Bronchial epithelial cell (primary cell): ENCODE results near the gene METTL23. TPM values are rescaled to one million over a fixed set of nuclear protein-coding genes. Genes with fewer than 3 reads are reported as not detected.

Experiments used
- DNase-seq: peaks from one replicate; pipeline ENCODE4 v3.0.0-alpha.2; 2010; ENCODE audit warnings: low read depth
- FAIRE-seq: peaks from 2 replicates; lab custom pipeline; 2011; peaks lifted over from hg19 to GRCh38; lab: Jason Lieb, UNC
- H3K27me3 ChIP-seq: 2 replicates; pipeline ENCODE4 v1.5.1; 2011; ENCODE audit warnings: low read length; ENCODE audit not compliant: control insufficient read depth, insufficient read depth
- H3K36me3 ChIP-seq: 2 replicates; pipeline ENCODE4 v1.5.1; 2011; ENCODE audit warnings: low read length; ENCODE audit not compliant: control insufficient read depth, insufficient read depth
- H3K4me3 ChIP-seq: 2 replicates; pipeline ENCODE4 v1.5.1; 2011; ENCODE audit warnings: mild to moderate bottlenecking, low read depth, low read length, control low read depth
- total RNA-seq: library from RNA; depleted of rRNA; stranded (reverse); fragments of >200 nt; gene quantifications from 2 replicates; pipeline ENCODE4 v1.2.1, GENCODE V29; 2014
- TF ChIP-seq, protein P1 (sequence below): IDR thresholded peaks from 2 replicates; pipeline ENCODE4 v1.5.1; 2011; ENCODE audit warnings: mild to moderate bottlenecking, moderate library complexity, low read length, control low read depth, inconsistent platforms; ENCODE audit not compliant: insufficient read depth, severe bottlenecking

The METTL23 gene
- total RNA-seq, 1 donor from 2014 or later, result 18.7 TPM

DNA sequence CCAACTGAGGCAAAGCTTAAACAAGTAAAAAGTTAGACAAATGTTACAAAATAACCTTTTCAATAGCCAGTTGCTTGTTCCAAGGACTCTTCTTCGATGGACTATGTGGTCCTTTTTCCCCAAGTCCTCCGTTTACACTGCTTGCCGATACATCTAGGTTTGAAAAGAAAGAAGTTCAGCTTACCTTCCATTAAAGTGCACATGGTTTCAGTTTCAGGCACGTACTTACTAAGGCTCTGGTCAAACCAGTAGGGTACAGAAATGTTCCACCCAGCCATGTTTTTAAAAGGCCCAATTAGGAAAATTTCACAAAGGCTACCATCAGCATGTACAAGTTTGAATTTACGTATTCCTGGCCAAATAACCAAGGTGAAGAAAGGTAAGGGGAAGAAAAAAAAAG is 8.4 kb downstream of the METTL23 start:
- H3K36me3 ChIP-seq, result peaks cover 9% of the 10 kb centered on the region
- TF ChIP-seq, protein P1, sequence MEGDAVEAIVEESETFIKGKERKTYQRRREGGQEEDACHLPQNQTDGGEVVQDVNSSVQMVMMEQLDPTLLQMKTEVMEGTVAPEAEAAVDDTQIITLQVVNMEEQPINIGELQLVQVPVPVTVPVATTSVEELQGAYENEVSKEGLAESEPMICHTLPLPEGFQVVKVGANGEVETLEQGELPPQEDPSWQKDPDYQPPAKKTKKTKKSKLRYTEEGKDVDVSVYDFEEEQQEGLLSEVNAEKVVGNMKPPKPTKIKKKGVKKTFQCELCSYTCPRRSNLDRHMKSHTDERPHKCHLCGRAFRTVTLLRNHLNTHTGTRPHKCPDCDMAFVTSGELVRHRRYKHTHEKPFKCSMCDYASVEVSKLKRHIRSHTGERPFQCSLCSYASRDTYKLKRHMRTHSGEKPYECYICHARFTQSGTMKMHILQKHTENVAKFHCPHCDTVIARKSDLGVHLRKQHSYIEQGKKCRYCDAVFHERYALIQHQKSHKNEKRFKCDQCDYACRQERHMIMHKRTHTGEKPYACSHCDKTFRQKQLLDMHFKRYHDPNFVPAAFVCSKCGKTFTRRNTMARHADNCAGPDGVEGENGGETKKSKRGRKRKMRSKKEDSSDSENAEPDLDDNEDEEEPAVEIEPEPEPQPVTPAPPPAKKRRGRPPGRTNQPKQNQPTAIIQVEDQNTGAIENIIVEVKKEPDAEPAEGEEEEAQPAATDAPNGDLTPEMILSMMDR, result no peak
- FAIRE-seq, result no peak
- H3K4me3 ChIP-seq, result peak overlapping the region; percentile 100
- DNase-seq, result peak; percentile 33
- no peaks in the 10 kb centered on the region for H3K27me3 ChIP-seq

DNA sequence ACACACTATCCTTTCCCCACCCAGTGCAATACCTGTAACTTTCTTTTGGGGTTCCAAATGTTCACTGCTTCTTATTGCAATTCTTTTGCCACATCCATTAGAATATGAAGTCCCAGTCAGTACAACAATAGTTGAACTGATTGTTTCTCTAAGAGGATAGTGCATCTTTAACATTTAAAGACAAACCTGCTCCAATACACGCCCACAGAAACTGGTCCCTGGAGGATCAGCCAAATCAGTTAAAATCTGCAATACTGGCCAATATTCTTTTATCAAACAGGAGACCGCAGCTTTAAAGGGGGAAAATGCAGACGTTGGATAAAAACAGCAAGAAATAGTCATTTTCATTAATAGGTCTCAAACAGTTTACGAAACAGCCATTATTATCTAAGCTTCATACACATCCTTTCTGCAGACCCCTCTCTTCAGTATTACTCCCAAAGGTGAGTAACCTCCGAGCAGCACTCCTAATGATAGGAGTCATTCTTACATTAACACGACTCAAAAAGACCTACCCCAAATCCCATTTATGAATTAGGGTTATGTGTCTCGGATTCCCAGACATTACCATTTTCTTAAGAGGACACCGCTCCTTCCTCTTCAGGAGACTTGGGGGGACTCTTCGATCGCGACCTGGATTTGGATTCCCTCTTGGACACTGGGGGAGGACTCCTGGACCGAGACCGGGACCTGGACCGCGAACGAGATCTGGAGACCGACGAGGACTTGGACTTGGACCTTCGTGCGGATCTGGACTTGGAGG is 9.1 kb downstream of the METTL23 start:
- H3K36me3 ChIP-seq, result peaks cover 9% of the 10 kb centered on the region
- TF ChIP-seq, protein P1, result no peak
- DNase-seq (no peak), FAIRE-seq (no peak)
- H3K4me3 ChIP-seq, result peak overlapping the region; percentile 100
- no peaks in the 10 kb centered on the region for H3K27me3 ChIP-seq

DNA sequence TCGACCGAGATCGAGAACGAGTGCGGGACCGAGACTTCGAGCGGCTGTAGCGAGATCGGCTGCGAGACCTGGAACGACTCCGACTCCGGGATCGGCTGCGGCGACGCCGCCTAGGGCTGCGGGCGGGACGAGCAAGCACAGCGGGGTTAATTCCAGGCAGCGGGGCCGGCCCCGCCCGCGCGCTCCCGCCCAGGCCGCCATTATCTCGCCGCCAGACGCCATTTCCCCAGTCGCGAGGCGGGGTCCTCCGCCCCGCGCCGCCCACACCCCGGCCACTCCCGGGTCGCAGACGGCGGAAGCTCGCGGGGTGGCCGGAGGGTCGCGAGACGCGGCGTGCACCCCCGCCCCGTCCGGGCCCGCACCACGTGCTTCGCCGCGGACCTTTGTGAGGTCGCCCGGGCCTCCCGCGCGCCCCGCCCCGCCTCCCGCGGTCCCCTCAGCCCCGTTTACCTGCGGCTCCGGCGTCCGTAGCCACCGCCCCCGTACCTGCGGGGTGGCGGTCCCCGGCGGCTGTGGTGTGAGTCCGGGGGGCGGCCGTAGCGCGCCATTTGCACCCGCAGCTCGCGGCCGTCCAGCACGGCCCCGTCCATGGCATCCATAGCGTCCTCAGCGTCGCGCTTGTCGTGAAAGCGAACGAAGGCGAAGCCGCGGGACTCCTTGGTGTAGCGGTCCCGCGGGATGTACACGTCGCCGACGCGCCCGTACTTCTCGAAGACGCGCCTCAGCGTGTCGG is 9.9 kb downstream of the METTL23 start:
- FAIRE-seq (no peak), DNase-seq (no peak)
- Histone ChIP-seq H3K4me3 (peak overlapping the region; percentile 100), H3K27me3 (no peaks in the 10 kb centered on the region), H3K36me3 (peaks cover 9% of the 10 kb centered on the region)
- TF ChIP-seq, protein P1, result peak; percentile 41

DNA sequence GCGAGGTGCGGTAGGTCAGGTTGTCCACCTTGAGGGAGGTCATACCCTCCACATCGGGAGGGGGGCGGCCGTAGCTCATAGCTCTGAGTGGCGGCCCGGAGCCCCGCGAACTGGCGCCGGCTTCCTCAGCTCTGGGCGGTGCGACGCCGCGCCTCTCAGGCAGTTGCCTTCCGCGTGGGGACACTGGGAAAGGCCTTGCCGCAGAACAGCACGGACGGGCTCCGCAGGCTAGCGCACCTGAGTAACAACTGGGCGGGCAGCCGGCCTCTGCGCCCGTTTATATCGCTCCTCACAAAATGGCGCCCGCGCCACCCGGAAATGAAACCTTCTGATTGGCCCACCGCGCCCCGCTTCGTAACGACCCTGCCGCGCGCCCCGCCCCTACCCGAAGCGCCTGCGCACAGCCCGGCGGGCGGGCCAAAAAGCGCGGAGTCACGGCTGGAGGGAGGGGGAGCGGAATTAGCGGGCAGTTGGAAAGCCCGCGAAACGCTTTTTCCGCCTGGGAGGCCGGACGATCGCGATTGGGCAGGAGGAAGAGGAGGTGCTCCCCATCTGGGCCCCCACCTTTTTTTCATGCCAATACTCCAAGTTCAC is 10.5 kb downstream of the METTL23 start, which contains the start of gene SRSF2:
TSS of gene SRSF2 (minus strand) at position 250 of the 594 bp plus-strand sequence. CDS start at position 79, 171 bp downstream.
- FAIRE-seq (no peak), DNase-seq (peak; percentile 90)
- Histone ChIP-seq H3K4me3 (peak within 1 kb of the TSS; percentile 100), H3K27me3 (no peaks in the 10 kb centered on the region), H3K36me3 (peaks cover 9% of the 10 kb centered on the region)
- TF ChIP-seq, protein P1, result no peak

DNA sequence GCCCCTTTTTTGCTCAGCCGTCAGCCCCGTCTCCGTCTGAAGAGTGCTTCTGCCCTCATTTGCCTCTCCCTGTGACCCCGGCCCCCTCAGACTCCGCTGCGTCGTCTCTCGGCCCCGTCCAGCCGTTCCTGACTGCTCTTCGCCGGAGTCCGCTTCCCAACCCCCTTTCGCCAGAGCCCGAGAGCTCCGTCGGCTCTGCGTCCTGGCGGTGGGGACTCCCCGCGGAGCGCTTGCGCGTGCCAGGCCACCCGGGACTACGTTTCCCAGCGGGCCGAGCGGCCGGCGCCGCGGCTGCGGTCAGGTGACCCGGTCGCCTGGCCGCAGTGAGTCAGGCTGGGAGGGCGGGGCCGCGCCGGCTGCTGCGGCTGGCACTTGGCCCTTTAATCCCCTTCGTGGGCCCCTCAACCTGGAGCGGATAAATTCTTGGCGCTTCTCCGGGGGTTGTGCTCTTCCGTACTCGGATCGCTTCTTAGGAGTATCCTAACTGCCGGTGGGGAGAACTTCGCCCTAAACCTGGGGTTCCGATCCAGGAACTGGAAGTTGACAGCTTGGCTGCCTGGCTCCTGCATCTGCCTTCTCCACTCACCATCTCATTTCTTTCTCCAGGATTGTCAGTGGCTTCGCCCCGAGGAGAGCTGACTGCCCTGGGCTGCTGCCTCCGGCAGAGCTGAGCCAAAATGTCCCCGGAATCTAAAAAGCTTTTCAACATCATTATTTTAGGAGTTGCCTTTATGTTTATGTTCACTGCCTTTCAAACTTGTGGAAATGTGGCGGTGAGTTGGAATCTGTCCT is 11.2 kb downstream of the METTL23 start, which contains the start of gene MFSD11:
TSS of gene MFSD11 (plus strand) at position 444 of the 792 bp plus-strand sequence. CDS start at position 678, 234 bp downstream.
- TF ChIP-seq, protein P1, result no peak
- Histone ChIP-seq H3K27me3 (no peaks in the 10 kb centered on the region), H3K4me3 (peak within 1 kb of the TSS; percentile 100), H3K36me3 (peaks cover 9% of the 10 kb centered on the region)
- DNase-seq (peak; percentile 85), FAIRE-seq (no peak)
